D721Med (cell line): Measurements from ENCODE around the gene CPSF4L.

Source experiments
- DNase-seq: peaks from one replicate; pipeline ENCODE4 v3.0.0; 2011; ENCODE audit warnings: low spot score; ENCODE audit not compliant: insufficient read length
- FAIRE-seq: peaks from 2 replicates; lab custom pipeline; 2011; peaks lifted over from hg19 to GRCh38; lab: Jason Lieb, UNC
- CTCF ChIP-seq: IDR thresholded peaks from 2 replicates; pipeline ENCODE4 v1.5.1; 2012; ENCODE audit warnings: mild to moderate bottlenecking, control low read depth; ENCODE audit not compliant: insufficient read depth; ENCODE audit errors: missing control alignments

The CPSF4L gene

GRCh38 chr17:73249700-73250099 lies 12.0 kb downstream of the CPSF4L start:
- DNase-seq (no peak), FAIRE-seq (no peak)
- no peak for TF ChIP-seq CTCF

DNA sequence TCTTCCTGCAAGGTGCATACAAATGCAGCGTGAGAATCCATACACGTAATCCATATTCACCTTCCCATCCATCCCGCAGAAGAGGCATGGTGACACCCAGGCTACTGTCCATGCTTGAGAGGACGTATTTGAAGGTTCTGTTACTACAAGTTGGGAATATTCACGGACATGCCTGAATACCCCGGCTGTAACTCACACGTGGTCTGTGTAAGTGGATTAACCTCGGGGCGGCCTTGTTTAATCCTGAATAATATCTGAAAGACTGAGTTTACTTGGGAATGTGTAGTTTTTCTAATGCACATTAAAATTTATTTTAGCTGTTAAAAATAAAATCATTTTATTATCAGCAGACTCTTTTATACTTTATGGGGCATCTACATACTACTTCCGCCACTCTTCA lies 13.1 kb downstream of the CPSF4L start:
- no peak for TF ChIP-seq CTCF
- FAIRE-seq (peak; percentile 55), DNase-seq (no peak)

DNA sequence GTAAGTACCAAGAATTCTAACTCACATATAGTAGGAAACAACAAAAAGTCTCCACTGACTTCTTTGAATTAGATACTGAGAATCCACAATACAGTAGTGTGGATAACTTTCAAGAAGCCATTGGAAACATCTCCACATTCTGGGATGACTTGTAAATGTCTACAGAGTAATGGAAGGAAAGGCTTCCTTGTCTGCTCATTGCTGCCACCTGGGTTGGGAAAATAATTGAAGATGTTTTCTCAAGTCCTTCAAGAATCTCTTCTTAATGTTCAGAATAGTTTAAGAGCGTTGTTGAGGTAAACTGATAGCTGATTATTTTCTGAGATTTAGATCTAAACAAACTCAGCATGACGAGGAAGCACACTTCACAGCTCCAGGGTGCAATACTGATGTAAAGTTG lies 14.0 kb downstream of the CPSF4L start:
- no peak for FAIRE-seq
- peak; percentile 40 for TF ChIP-seq CTCF
- DNase-seq, result no peak

DNA sequence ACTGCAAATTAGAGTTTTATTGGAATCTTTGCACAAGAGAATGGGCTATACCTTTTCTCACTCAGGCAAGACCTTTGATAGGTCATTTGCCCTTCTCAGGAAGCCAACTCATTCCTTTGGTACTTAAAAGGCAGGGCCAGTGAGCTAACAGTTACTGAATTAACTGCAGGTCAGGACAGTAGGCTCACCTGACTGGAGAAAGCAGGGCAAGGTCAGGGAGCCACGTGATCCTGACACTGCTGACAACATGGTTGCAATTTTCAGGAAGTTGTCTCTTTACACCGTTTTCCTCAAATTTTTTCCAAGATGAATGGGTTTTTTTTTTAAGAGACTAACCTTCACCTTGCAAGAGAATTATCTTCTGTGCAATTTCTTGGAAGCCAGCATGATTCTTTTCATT lies 21.1 kb downstream of the CPSF4L start:
- TF ChIP-seq CTCF, result no peak
- no peak for DNase-seq
- FAIRE-seq, result no peak

GRCh38 chr17:73237714-73238113 lies 24.0 kb downstream of the CPSF4L start:
- DNase-seq (no peak), FAIRE-seq (no peak)
- TF ChIP-seq CTCF, result no peak

DNA sequence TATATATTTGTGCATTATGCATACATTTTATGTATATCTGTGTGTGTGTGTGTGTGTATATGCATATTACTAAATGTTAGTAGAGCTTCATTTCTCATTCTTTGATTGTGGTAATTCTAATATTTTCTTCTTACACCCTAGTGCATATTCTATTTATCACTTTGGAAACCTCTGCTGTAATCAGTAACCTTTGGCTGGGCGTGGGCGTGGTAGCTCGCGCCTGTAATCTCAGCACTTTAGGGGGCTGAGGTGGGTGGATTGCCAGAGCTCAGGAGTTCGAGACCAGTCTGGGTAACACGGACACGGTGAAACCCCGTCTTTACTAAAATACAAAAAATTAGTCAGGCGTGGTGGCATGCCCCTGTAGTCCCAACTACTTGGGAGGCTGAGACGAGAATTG lies 26.9 kb downstream of the CPSF4L start:
- DNase-seq (no peak), FAIRE-seq (no peak)
- no peak for TF ChIP-seq CTCF

- DNase-seq (no peak), FAIRE-seq (no peak)
- TF ChIP-seq CTCF, result no peak
Observed at GRCh38 chr17:73232587-73233373, 28.9 kb downstream of the CPSF4L start.
